Activated CD8-positive, alpha-beta T cell treated with anti-CD3 and anti-CD28 coated beads for 36 hours (primary cell): Measurements from ENCODE around the gene MYDGF. TPM values are rescaled to one million over a fixed set of nuclear protein-coding genes. Genes with fewer than 3 reads are reported as not detected.

Experiments
- ATAC-seq: fragments of 200-7000 bp; cut with Tn5 transposase; one replicate; pipeline ENCODE4 v1.10.0; 2021; ENCODE audit warnings: mild to moderate bottlenecking, moderate library complexity
- CTCF ChIA-PET: fragments of 350-600 bp; sonication (Branson Sonifier 250); formaldehyde crosslinking; loops from one replicate; lab custom pipeline; 2021; ENCODE audit warnings: antibody characterized with exemption; lab: Charles Lee
- POLR2A ChIA-PET: fragments of 350-600 bp; sonication (Branson Sonifier 250); formaldehyde crosslinking; loops from one replicate; lab custom pipeline; 2021; ENCODE audit warnings: antibody characterized with exemption; lab: Charles Lee
- DNase-seq: peaks from one replicate; pipeline ENCODE4 v3.0.0-alpha.2; 2020
- H3K27ac Mint-ChIP-seq: one replicate; pipeline ENCODE4 v1.8.0; 2021; ENCODE audit warnings: mild to moderate bottlenecking, mixed read lengths
- H3K27me3 Mint-ChIP-seq: one replicate; pipeline ENCODE4 v1.8.0; 2021; ENCODE audit warnings: mixed read lengths
- H3K36me3 Mint-ChIP-seq: one replicate; pipeline ENCODE4 v1.8.0; 2021; ENCODE audit warnings: low read depth, mixed read lengths
- H3K4me1 Mint-ChIP-seq: one replicate; pipeline ENCODE4 v1.8.0; 2021; ENCODE audit warnings: low read depth, mixed read lengths
- H3K4me3 Mint-ChIP-seq: one replicate; pipeline ENCODE4 v1.8.0; 2021; ENCODE audit warnings: mild to moderate bottlenecking, moderate library complexity, mixed read lengths
- H3K9me3 Mint-ChIP-seq: one replicate; pipeline ENCODE4 v1.8.0; 2021; ENCODE audit warnings: mixed read lengths
- intact Hi-C: fragments of 100-400 bp; cut with micrococcal nuclease; formaldehyde crosslinking; loops from one replicate; pipeline ENCODE4 v1.10.0; 2022
- total RNA-seq, 2 experiments: library from RNA; stranded (reverse); gene quantifications; one replicate each; pipeline ENCODE4 v1.2.3, GENCODE V29; 2021
- TF ChIP-seq, protein P1 (sequence below): fragments of 200-600 bp; IDR thresholded peaks from one replicate; pipeline ENCODE4 v1.8.0; 2022; ENCODE audit warnings: antibody characterized with exemption, mild to moderate bottlenecking

MYDGF gene
- total RNA-seq, 2 experiments from 2014 or later = 58.3 to 62.1 TPM

DNA sequence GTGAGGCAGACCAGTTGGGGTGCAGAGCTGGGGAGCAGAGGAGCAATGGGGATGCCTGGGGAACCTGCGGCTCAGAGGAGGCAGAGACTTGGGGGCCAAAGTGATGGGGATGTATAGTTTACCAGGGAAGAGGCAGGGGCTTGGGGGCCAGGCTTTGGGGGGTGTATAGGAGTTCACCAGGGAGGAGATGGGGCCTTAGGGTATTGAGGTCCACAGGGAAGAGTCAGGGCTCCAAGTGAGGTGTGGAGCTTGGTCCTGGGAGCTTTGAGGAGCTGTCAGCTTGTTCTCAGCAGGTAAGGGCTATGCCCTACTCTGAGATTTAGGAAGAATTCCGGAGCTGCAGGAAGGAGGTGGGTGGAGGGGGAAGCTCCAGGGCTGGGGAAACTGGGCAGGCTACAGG, 20.0 kb downstream of the MYDGF start:
- Mint-ChIP-seq H3K27ac (no peak overlapping the region), H3K27me3 (no peaks in the 10 kb centered on the region), H3K4me3 (no peak overlapping the region), H3K4me1 (no peaks in the 10 kb centered on the region), H3K36me3 (peaks cover 9% of the 10 kb centered on the region), H3K9me3 (no peaks in the 10 kb centered on the region)
- ChIA-PET POLR2A (interaction anchor here (0.6 kb wide), 1 partner anchor 424 kb away, joined by 3 read pairs; no protein-coding TSS in a partner anchor), CTCF (interaction anchor here (1.5 kb wide), 1 partner anchor 10 kb away, joined by 3 read pairs; no protein-coding TSS in a partner anchor)
- TF ChIP-seq, protein P1, sequence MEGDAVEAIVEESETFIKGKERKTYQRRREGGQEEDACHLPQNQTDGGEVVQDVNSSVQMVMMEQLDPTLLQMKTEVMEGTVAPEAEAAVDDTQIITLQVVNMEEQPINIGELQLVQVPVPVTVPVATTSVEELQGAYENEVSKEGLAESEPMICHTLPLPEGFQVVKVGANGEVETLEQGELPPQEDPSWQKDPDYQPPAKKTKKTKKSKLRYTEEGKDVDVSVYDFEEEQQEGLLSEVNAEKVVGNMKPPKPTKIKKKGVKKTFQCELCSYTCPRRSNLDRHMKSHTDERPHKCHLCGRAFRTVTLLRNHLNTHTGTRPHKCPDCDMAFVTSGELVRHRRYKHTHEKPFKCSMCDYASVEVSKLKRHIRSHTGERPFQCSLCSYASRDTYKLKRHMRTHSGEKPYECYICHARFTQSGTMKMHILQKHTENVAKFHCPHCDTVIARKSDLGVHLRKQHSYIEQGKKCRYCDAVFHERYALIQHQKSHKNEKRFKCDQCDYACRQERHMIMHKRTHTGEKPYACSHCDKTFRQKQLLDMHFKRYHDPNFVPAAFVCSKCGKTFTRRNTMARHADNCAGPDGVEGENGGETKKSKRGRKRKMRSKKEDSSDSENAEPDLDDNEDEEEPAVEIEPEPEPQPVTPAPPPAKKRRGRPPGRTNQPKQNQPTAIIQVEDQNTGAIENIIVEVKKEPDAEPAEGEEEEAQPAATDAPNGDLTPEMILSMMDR = no peak
- DNase-seq (no peak), ATAC-seq (no peak)
- intact Hi-C loops = no loop called here

DNA sequence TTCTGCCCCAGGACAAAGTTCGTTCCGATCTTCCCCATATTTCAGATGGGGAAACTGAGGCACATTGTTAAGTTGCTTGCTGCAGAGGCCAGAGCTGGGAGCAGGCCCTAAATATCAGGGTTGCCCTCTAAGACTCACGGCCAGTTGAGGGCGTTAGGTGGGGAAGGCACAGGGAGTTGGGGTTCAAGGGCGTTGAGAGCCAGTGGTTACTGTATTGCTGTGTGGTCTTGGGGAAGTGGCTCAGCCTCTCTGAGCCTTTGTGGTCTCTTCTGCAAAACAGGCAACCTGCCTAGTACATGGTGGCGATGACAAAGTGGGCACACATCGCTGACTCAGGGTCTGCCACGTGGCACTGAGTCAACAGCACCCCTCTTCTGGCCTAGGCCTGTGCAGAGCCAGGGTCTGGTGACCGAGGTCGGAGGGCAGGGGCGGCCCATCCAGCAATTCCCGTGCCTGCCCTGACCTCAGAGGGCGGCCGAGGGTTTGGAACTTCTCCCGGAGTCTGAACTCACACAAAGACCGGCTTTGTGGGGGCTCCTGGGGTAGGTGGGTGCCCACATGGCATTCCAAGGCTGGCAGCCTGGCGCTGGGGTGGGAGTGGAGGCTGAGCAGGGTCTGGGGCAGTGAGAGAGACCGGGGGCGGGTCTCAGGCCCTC, 20.6 kb downstream of the MYDGF start:
- no peak for DNase-seq
- Mint-ChIP-seq H3K4me3 (no peak overlapping the region), H3K9me3 (no peaks in the 10 kb centered on the region), H3K27me3 (no peaks in the 10 kb centered on the region), H3K27ac (no peak overlapping the region), H3K4me1 (no peaks in the 10 kb centered on the region), H3K36me3 (peaks cover 6% of the 10 kb centered on the region)
- ATAC-seq = no peak
- POLR2A ChIA-PET = interaction anchor here (0.6 kb wide), 1 partner anchor 424 kb away, joined by 3 read pairs; no protein-coding TSS in a partner anchor
- TF ChIP-seq, protein P1 = no peak
- CTCF ChIA-PET = no interaction called here
- intact Hi-C loops = no loop called here

DNA sequence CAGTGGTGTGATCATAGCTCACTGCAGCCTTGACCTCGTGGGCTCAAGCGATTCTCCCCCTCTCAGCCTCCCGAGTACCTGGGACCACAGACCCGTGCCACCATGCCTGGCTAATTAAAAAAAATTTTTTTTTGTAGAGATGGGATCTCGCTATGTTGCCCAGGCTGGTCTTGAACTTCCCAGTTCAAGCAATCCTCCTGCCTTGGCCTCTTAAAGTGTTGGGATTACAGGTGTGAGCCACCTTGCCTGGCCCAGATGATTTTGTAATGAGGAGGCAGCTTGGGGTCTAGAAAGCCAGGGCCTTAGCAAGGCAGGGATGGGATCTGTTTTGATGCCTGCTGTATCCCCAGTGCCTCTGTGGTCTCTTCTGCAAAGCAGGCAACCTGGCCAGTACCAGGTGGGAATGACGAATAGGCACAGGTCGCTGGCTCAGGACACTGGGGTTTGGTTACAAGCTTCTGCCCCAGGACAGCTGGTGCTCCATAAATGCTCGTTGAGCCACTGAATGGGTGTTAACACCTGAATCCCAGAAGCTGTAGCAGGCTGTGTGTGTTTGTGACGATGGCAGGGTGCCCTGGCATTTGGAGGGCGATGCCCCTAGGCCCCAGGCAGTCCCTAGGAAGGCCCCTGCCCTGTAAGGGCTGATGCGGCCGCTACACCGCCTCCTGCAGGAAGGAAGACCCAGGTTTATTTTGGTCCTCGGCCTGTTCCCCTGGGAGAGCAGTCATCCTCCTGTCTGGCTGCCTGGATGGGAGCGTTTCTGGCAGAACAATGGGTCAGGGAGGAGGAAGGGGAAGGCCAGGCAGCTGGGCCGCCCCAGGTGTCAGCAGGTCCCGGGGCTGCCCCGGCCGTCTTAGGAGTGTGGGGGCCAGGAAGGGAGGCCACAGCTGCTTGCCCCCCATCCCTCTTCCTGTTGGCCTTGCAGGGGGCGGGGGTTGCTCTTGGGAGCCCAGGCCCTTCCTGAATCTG, 22.2 kb downstream of the MYDGF start:
- CTCF ChIA-PET = interaction anchor here (1.2 to 3.7 kb wide), 2 partner anchors 11 to 14 kb away, joined by 3 to 14 read pairs; no protein-coding TSS in a partner anchor
- POLR2A ChIA-PET = no interaction called here
- ATAC-seq = no peak
- DNase-seq = no peak
- no peaks in the 10 kb centered on the region for H3K27me3 Mint-ChIP-seq
- TF ChIP-seq, protein P1 = no peak
- H3K4me1 Mint-ChIP-seq = no peaks in the 10 kb centered on the region
- no peak overlapping the region for H3K4me3 Mint-ChIP-seq
- no peaks in the 10 kb centered on the region for H3K9me3 Mint-ChIP-seq
- H3K27ac Mint-ChIP-seq = no peak overlapping the region
- peaks cover 2% of the 10 kb centered on the region for H3K36me3 Mint-ChIP-seq
- intact Hi-C loops = no loop called here

DNA sequence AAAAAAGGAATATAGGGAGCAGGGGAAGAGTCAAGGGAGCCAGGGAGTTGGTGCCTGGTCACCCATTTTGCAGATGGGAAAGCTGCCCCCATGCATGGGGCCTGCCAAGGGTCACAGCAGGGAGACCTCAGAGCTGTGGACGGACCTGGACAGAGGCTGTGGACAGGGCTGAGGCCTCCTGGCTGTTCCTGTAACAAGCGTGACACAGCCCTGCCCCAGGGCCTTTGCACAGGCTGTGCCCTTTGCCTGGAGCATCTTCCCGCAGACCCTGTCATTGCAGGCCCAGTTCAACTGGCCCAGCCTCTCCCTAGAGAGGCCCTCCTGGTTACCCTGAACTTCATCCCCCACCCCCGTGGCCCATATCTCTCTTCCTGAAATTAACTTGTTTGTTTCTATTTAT, 24.4 kb downstream of the MYDGF start:
- Mint-ChIP-seq H3K4me1 (peaks cover 6% of the 10 kb centered on the region), H3K36me3 (peaks cover 2% of the 10 kb centered on the region), H3K4me3 (no peak overlapping the region), H3K27me3 (no peaks in the 10 kb centered on the region), H3K9me3 (no peaks in the 10 kb centered on the region), H3K27ac (no peak overlapping the region)
- DNase-seq (no peak), ATAC-seq (no peak)
- POLR2A ChIA-PET = interaction anchor here (1.3 kb wide), 1 partner anchor 53 kb away, joined by 3 read pairs; no protein-coding TSS in a partner anchor
- TF ChIP-seq, protein P1 = no peak
- CTCF ChIA-PET = interaction anchor here (0.9 to 3.7 kb wide), 3 partner anchors 9 to 79 kb away, joined by 3 to 14 read pairs (median 4); no protein-coding TSS in a partner anchor
- intact Hi-C loops = no loop called here
